GM19328 (cell line): ENCODE results near the gene WRAP73.
"Not testable (repeated sequence)": the region's sequence is repeated elsewhere in the genome, so short reads cannot be mapped to it uniquely, and the experiment has no call there.

Experiments used
- ATAC-seq: cut with Tn5 transposase; IDR thresholded peaks from one replicate; pipeline ENCODE4 v1.9.1; 2021; ENCODE audit warnings: mild to moderate bottlenecking, moderate library complexity; ENCODE audit not compliant: unreplicated experiment

The WRAP73 gene

GRCh38 chr1:3631320-3632260, 18.3 kb downstream of the WRAP73 start:
- ATAC-seq = no peak

- no peak for ATAC-seq
Measured at GRCh38 chr1:3630914-3631313, 19.0 kb downstream of the WRAP73 start.

GRCh38 chr1:3630161-3630611, 19.7 kb downstream of the WRAP73 start:
- ATAC-seq = no peak

- ATAC-seq = no peak
Measured at GRCh38 chr1:3629561-3630160, 20.2 kb downstream of the WRAP73 start.

- ATAC-seq = no peak
Measured at GRCh38 chr1:3628445-3628844, 21.5 kb downstream of the WRAP73 start.

- no peak for ATAC-seq
Measured at GRCh38 chr1:3627515-3628253, 22.2 kb downstream of the WRAP73 start.

- ATAC-seq = no peak
Measured at GRCh38 chr1:3626025-3626424, 23.9 kb downstream of the WRAP73 start.

GRCh38 chr1:3625151-3625907, 24.6 kb downstream of the WRAP73 start:
- ATAC-seq = no peak

GRCh38 chr1:3624200-3625136, 25.4 kb downstream of the WRAP73 start, which contains the start of gene TPRG1L:
TPRG1L (plus strand) TSS chr1:3625015; CDS start chr1:3625073, 58 bp downstream.
- peak; percentile 88 for ATAC-seq

GRCh38 chr1:3623441-3624199, 26.3 kb downstream of the WRAP73 start:
- no peak for ATAC-seq

- ATAC-seq = not testable (repeated sequence)
Measured at GRCh38 chr1:3622102-3622501, 27.8 kb downstream of the WRAP73 start.

- ATAC-seq = not testable (repeated sequence)
Measured at GRCh38 chr1:3621151-3621671, 28.7 kb downstream of the WRAP73 start.

- ATAC-seq = no peak
Measured at GRCh38 chr1:3620708-3621107, 29.2 kb downstream of the WRAP73 start.

- no peak for ATAC-seq
Measured at GRCh38 chr1:3618881-3619671, 30.8 kb downstream of the WRAP73 start.

- ATAC-seq = no peak
Measured at GRCh38 chr1:3618531-3618880, 31.4 kb downstream of the WRAP73 start.

- no peak for ATAC-seq
Measured at GRCh38 chr1:3617806-3618345, 32.0 kb downstream of the WRAP73 start.

- no peak for ATAC-seq
Measured at GRCh38 chr1:3616861-3617260, 33.0 kb downstream of the WRAP73 start.
